H9 (cell line): Measurements from ENCODE around the gene UQCC3. TPM values are rescaled to one million over a fixed set of nuclear protein-coding genes. Genes with fewer than 3 reads are reported as not detected.

Source experiments
- DNase-seq: peaks from one replicate; pipeline ENCODE4 v3.0.0-alpha.2; 2017
- H2AFZ ChIP-seq: one replicate; pipeline ENCODE4 v1.6.1; 2013; ENCODE audit warnings: mild to moderate bottlenecking, low read length, control low read depth, moderate library complexity
- H2AK5ac ChIP-seq: 2 replicates; pipeline ENCODE4 v1.6.1; 2013; ENCODE audit warnings: low read length, control low read depth, mixed read lengths; ENCODE audit not compliant: insufficient read length
- H2BK120ac ChIP-seq: one replicate; pipeline ENCODE4 v1.6.1; 2013; ENCODE audit warnings: low read depth, mild to moderate bottlenecking, low read length, control low read depth, inconsistent platforms; ENCODE audit not compliant: poor library complexity, severe bottlenecking
- H2BK12ac ChIP-seq: 2 replicates; pipeline ENCODE4 v1.6.1; 2013; ENCODE audit warnings: low read length, control low read depth, mixed read lengths, low read depth; ENCODE audit not compliant: insufficient read length
- H2BK15ac ChIP-seq: 2 replicates; pipeline ENCODE4 v1.6.1; 2013; ENCODE audit warnings: low read depth, low read length, control low read depth
- H2BK20ac ChIP-seq: one replicate; pipeline ENCODE4 v1.6.1; 2013; ENCODE audit warnings: low read depth, mild to moderate bottlenecking, low read length, control low read depth, inconsistent platforms; ENCODE audit not compliant: poor library complexity, severe bottlenecking
- H2BK5ac ChIP-seq: 2 replicates; pipeline ENCODE4 v1.6.1; 2013; ENCODE audit warnings: low read length, control low read depth, mixed read lengths; ENCODE audit not compliant: insufficient read length
- H3K14ac ChIP-seq: 2 replicates; pipeline ENCODE4 v1.6.1; 2013; ENCODE audit warnings: low read length, control low read depth; ENCODE audit not compliant: insufficient read depth
- H3K18ac ChIP-seq: 2 replicates; pipeline ENCODE4 v1.6.1; 2013; ENCODE audit warnings: low read depth, mild to moderate bottlenecking, mixed read lengths, low read length, control low read depth; ENCODE audit not compliant: insufficient read length
- H3K23ac ChIP-seq: 2 replicates; pipeline ENCODE4 v1.6.1; 2013; ENCODE audit warnings: low read length, control low read depth, mixed read lengths, low read depth; ENCODE audit not compliant: insufficient read length
- H3K23me2 ChIP-seq: 2 replicates; pipeline ENCODE4 v1.6.1; 2013; ENCODE audit warnings: low read depth, mild to moderate bottlenecking, mixed read lengths, low read length, control low read depth; ENCODE audit not compliant: insufficient read length, poor library complexity, severe bottlenecking
- H3K27ac ChIP-seq: 2 replicates; pipeline ENCODE4 v1.5.1; 2013; ENCODE audit warnings: low read length, control low read depth, mixed read lengths, low read depth; ENCODE audit not compliant: insufficient read length
- H3K27me3 ChIP-seq: 2 replicates; pipeline ENCODE4 v1.6.1; 2013; ENCODE audit warnings: low read length, control low read depth, inconsistent platforms; ENCODE audit not compliant: insufficient read depth
- H3K4ac ChIP-seq: 2 replicates; pipeline ENCODE4 v1.6.1; 2013; ENCODE audit warnings: low read depth, mild to moderate bottlenecking, control low read depth, inconsistent platforms, low read length, moderate library complexity
- H3K4me1 ChIP-seq: 2 replicates; pipeline ENCODE4 v1.6.1; 2013; ENCODE audit warnings: low read length, control low read depth, inconsistent platforms; ENCODE audit not compliant: insufficient read depth
- H3K4me2 ChIP-seq: 2 replicates; pipeline ENCODE4 v1.6.1; 2013; ENCODE audit warnings: low read length, control low read depth, mixed read lengths; ENCODE audit not compliant: insufficient read length, insufficient read depth
- H3K56ac ChIP-seq: 2 replicates; pipeline ENCODE4 v1.6.1; 2013; ENCODE audit warnings: low read depth, mild to moderate bottlenecking, mixed read lengths, low read length, control low read depth; ENCODE audit not compliant: insufficient read length
- H3K79me1 ChIP-seq: 2 replicates; pipeline ENCODE4 v1.6.1; 2013; ENCODE audit warnings: low read depth, mild to moderate bottlenecking, moderate library complexity, low read length, control low read depth, inconsistent platforms; ENCODE audit not compliant: insufficient read depth, poor library complexity, severe bottlenecking
- H3K79me2 ChIP-seq: 2 replicates; pipeline ENCODE4 v1.6.1; 2013; ENCODE audit warnings: low read length, control low read depth, inconsistent platforms; ENCODE audit not compliant: insufficient read depth
- H3K9ac ChIP-seq: 2 replicates; pipeline ENCODE4 v1.6.1; 2013; ENCODE audit warnings: low read length, control low read depth, mixed read lengths; ENCODE audit not compliant: insufficient read length; ENCODE audit errors: extremely low read depth
- H3K9me3 ChIP-seq: one replicate; pipeline ENCODE4 v1.6.1; 2013; ENCODE audit warnings: low read depth, low read length, inconsistent platforms; ENCODE audit not compliant: control insufficient read depth
- H3T11ph ChIP-seq: one replicate; pipeline ENCODE4 v1.6.1; 2013; ENCODE audit warnings: mild to moderate bottlenecking, low read length, control low read depth, inconsistent platforms
- H4K20me1 ChIP-seq: one replicate; pipeline ENCODE4 v1.6.1; 2013; ENCODE audit not compliant: control insufficient read depth, insufficient read length, insufficient read depth
- H4K5ac ChIP-seq: 2 replicates; pipeline ENCODE4 v1.6.1; 2013; ENCODE audit warnings: low read depth, mild to moderate bottlenecking, mixed read lengths, low read length, control low read depth; ENCODE audit not compliant: insufficient read length
- H4K8ac ChIP-seq: replicated peaks from 2 replicates; pipeline ENCODE4 v1.6.1; 2013; ENCODE audit warnings: low read length, control low read depth, mixed read lengths, low read depth; ENCODE audit not compliant: insufficient read length
- H4K91ac ChIP-seq: 2 replicates; pipeline ENCODE4 v1.6.1; 2013; ENCODE audit warnings: low read depth, mild to moderate bottlenecking, moderate library complexity, mixed read lengths, low read length, control low read depth; ENCODE audit not compliant: insufficient read length
- H3K27ac Mint-ChIP-seq, 3 experiments: 2 replicates in 2 of 3; 3 replicates in 1 of 3; pipeline ENCODE4 v1.8.0; 2020 to 2021; ENCODE audit warnings: mixed read lengths in 3 of 3, mild to moderate bottlenecking in 1 of 3, moderate library complexity in 1 of 3
- H3K27me3 Mint-ChIP-seq: 2 replicates; pipeline ENCODE4 v1.8.0; 2021; ENCODE audit warnings: low read depth, mild to moderate bottlenecking, moderate library complexity, mixed read lengths
- H3K36me3 Mint-ChIP-seq, 3 experiments: 2 replicates in 2 of 3; 3 replicates in 1 of 3; pipeline ENCODE4 v1.8.0; 2020 to 2021; ENCODE audit warnings: low read depth in 3 of 3, mixed read lengths in 3 of 3; ENCODE audit not compliant: insufficient read depth in 1 of 3
- H3K4me1 Mint-ChIP-seq, 2 experiments: 2 replicates each; pipeline ENCODE4 v1.8.0; 2020; ENCODE audit warnings: mixed read lengths in 2 of 2
- H3K4me3 Mint-ChIP-seq, 2 experiments: 2 replicates in 1 of 2; 3 replicates in 1 of 2; pipeline ENCODE4 v1.8.0; 2020 to 2021; ENCODE audit warnings: mild to moderate bottlenecking in 2 of 2, mixed read lengths in 2 of 2, moderate library complexity in 1 of 2
- H3K9me3 Mint-ChIP-seq, 2 experiments: 2 replicates in 1 of 2; 3 replicates in 1 of 2; pipeline ENCODE4 v1.8.0; 2020; ENCODE audit warnings: mild to moderate bottlenecking in 2 of 2, mixed read lengths in 2 of 2, moderate library complexity in 1 of 2
- CTCF ChIP-seq: fragments of 200-600 bp; sonication (generic); conservative IDR thresholded peaks from 3 replicates; pipeline ENCODE4 v1.8.0; 2021; ENCODE audit warnings: antibody characterized with exemption, mild to moderate bottlenecking
- WGBS: extraction: QIAGEN DNeasy Blood & Tissue Kit; methylation state at CpG from one replicate; pipeline ENCODE4 v1.1.7; 2013; ENCODE audit warnings: missing lambda C conversion rate, low lambda C conversion rate, mixed read lengths; ENCODE audit not compliant: insufficient read length; ENCODE audit errors: extremely low coverage; 5-methylcytosine and 5-hydroxymethylcytosine counted together
- total RNA-seq: library from RNA; stranded (reverse); gene quantifications from 2 replicates; pipeline ENCODE4 v1.2.1, GENCODE V29; 2021

UQCC3 gene
- total RNA-seq, 1 experiment from 2014 or later, result 11.1 TPM

GRCh38 chr11:62682518-62682917 is 11.0 kb downstream of the UQCC3 start:
- H2AFZ ChIP-seq, result no peak overlapping the region
- no peak overlapping the region for H2BK120ac ChIP-seq
- no peak for DNase-seq
- H3K18ac ChIP-seq, result no peak overlapping the region
- no peaks in the 10 kb centered on the region for H3K79me1 ChIP-seq
- Mint-ChIP-seq H3K27ac (no peak overlapping the region), H3K36me3 (peaks cover 6 to 8% (median 7%) of the 10 kb centered on the region in 3 experiments; a peak in 5 of 7 replicates), H3K27me3 (no peaks in the 10 kb centered on the region), H3K9me3 (0 out of 5 replicates have a peak, but pooled peaks cover 0 to 2% of the 10 kb centered on the region in 2 experiments), H3K4me3 (no peak overlapping the region), H3K4me1 (peaks cover 10 to 13% of the 10 kb centered on the region in 2 experiments)
- H3K27ac ChIP-seq, result no peak overlapping the region
- H4K5ac ChIP-seq, result no peak overlapping the region
- no peak overlapping the region for H3K4me2 ChIP-seq
- H4K20me1 ChIP-seq, result no peaks in the 10 kb centered on the region
- H3T11ph ChIP-seq, result no peak overlapping the region
- H3K27me3 ChIP-seq, result no peaks in the 10 kb centered on the region
- no peak overlapping the region for H3K9ac ChIP-seq
- H4K8ac ChIP-seq, result no peak overlapping the region
- H2BK12ac ChIP-seq, result no peak overlapping the region
- peaks cover 8% of the 10 kb centered on the region for H3K23me2 ChIP-seq
- H2BK15ac ChIP-seq, result no peak overlapping the region
- H3K9me3 ChIP-seq, result no peaks in the 10 kb centered on the region
- no peaks in the 10 kb centered on the region for H3K79me2 ChIP-seq
- no peaks in the 10 kb centered on the region for H3K4me1 ChIP-seq
- no peak overlapping the region for H3K14ac ChIP-seq
- no peak overlapping the region for H2BK20ac ChIP-seq
- H3K56ac ChIP-seq, result no peak overlapping the region
- no peak overlapping the region for H2BK5ac ChIP-seq
- H4K91ac ChIP-seq, result no peak overlapping the region
- no peak overlapping the region for H3K4ac ChIP-seq
- no peak for TF ChIP-seq CTCF
- no peak overlapping the region for H2AK5ac ChIP-seq
- WGBS, result no CpG with 5 or more reads among the region's 7 CpGs
- H3K23ac ChIP-seq, result no peak overlapping the region
